ENCODE results near the gene SYNJ2.

The SYNJ2 gene

GRCh38 chr6:158013904-158014504 lies 32.3 kb downstream of the SYNJ2 start:
- DNase-seq (ENCODE audit: low read depth, low spot score), result no peak

- DNase-seq (ENCODE audit: low read depth, low spot score), result no peak
Measured at GRCh38 chr6:158014505-158015187, 33.0 kb downstream of the SYNJ2 start.

- DNase-seq (ENCODE audit: low read depth, low spot score), result no peak
Measured at GRCh38 chr6:158015188-158015506, 33.5 kb downstream of the SYNJ2 start.

GRCh38 chr6:158016571-158017383 lies 35.1 kb downstream of the SYNJ2 start:
- DNase-seq (ENCODE audit: low read depth, low spot score), result no peak

GRCh38 chr6:158017621-158018040 lies 36.0 kb downstream of the SYNJ2 start:
- DNase-seq (ENCODE audit: low read depth, low spot score), result no peak

GRCh38 chr6:158018041-158018771 lies 36.5 kb downstream of the SYNJ2 start:
- no peak for DNase-seq (ENCODE audit: low read depth, low spot score)

- DNase-seq (ENCODE audit: low read depth, low spot score), result no peak
Measured at GRCh38 chr6:158018851-158019361, 37.2 kb downstream of the SYNJ2 start.

- DNase-seq (ENCODE audit: low read depth, low spot score), result no peak
Measured at GRCh38 chr6:158019416-158019815, 37.8 kb downstream of the SYNJ2 start.

- no peak for DNase-seq (ENCODE audit: low read depth, low spot score)
Measured at GRCh38 chr6:158020272-158020711, 38.6 kb downstream of the SYNJ2 start.

- no peak for DNase-seq (ENCODE audit: low read depth, low spot score)
Measured at GRCh38 chr6:158020811-158021210, 39.1 kb downstream of the SYNJ2 start.

GRCh38 chr6:158021376-158021775 lies 39.7 kb downstream of the SYNJ2 start:
- DNase-seq (ENCODE audit: low read depth, low spot score), result no peak

GRCh38 chr6:158021814-158022748 lies 40.4 kb downstream of the SYNJ2 start:
- DNase-seq (ENCODE audit: low read depth, low spot score), result no peak

GRCh38 chr6:158022749-158023596 lies 41.3 kb downstream of the SYNJ2 start:
- no peak for DNase-seq (ENCODE audit: low read depth, low spot score)

- DNase-seq (ENCODE audit: low read depth, low spot score), result no peak
Measured at GRCh38 chr6:158023597-158023939, 41.9 kb downstream of the SYNJ2 start.

GRCh38 chr6:158024566-158025297 lies 43.1 kb downstream of the SYNJ2 start:
- no peak for DNase-seq (ENCODE audit: low read depth, low spot score)

- DNase-seq (ENCODE audit: low read depth, low spot score), result peak; percentile 92
Measured at GRCh38 chr6:158026054-158026900, 44.6 kb downstream of the SYNJ2 start.

GRCh38 chr6:158026901-158027589 lies 45.4 kb downstream of the SYNJ2 start:
- no peak for DNase-seq (ENCODE audit: low read depth, low spot score)

All from brain pericyte (primary cell).